GM21786 (cell line): ENCODE results near the gene FBXW7.

Experiments
- ATAC-seq: cut with Tn5 transposase; IDR thresholded peaks from one replicate; pipeline ENCODE4 v1.9.1; 2021; ENCODE audit not compliant: unreplicated experiment

Gene FBXW7

GRCh38 chr4:152296386-152296785 is 239.5 kb downstream of the FBXW7 start:
- no peak for ATAC-seq

DNA sequence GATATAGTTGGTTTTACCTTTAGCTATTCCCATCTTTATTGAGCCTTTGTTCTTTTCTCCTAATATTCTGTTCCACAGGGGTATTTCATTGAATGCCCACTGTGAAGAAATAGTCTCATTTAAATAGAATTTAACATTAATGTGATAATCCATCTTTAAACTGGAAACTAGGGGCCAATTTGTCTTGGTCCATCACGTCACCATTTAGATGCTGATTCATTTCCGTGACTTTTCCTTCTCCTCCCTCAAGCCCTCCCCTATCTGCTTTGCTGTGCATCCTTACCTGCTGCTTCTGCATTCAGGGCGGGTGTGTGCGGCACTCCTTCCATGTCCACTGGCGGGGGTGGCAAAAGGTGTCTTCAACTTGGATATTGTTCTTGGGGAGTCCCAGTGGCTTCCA is 241.1 kb downstream of the FBXW7 start:
- no peak for ATAC-seq

DNA sequence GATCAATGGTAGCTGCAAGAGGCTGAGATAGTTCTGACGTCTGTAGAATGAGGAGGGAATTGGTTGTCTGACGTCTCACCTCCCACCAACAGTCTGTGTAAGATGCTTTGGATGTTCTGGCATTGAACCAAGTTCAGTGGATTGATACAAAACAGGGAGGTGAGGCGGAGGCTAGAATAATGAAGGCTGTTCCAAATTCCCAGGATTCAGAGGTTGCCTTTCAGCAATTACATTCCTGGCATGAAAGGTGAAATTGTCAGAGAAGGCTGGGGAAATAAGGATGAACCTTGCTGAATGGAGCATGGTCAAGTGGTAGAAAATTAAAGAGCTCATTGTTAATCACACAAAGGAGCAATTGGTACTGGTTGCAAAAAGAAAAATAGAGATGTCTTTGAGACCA is 241.6 kb downstream of the FBXW7 start:
- no peak for ATAC-seq

DNA sequence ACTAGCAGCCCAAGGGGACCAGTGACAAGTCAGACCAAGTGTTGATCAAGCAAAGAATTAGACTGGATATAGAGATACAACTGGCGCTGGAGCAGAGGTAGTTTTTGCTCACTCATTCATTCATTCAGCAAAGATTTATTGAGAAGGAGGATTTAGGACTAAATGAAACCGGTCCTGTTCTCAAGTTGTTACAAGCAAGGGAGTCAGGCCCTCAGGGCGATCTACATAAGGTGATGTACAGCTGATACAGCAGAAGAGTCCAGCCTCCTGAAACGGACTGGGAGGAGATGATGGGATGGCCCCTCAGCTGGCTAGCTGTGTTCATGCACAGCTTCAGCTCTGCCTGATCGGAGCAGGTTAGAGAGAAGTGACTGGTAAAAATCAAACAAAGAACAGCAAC is 242.4 kb downstream of the FBXW7 start:
- no peak for ATAC-seq

DNA sequence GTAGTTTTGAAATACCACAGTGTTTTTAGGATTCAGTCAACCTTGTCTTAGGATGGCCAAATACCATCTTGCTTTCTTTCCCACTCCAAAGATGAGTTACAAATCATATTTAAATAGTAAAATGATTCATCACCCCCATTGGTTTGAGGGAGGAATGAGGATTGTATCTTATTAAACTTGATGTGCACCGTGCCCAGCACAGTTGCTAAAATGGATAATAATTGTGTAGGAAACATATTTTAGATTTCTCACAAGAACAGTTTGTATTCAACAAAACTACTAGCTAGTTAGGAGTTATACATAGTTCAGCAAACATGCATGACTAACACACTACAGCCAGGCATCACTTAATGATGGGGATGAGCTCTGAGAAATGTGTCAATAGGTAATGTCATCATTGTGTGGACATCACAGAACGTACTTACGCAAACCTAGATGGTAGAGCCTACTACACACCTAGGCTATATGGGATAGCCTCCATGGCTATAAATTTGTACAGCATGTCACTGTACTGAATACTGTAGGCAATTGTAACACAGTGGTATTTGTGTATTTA is 245.4 kb downstream of the FBXW7 start:
- ATAC-seq = no peak

GRCh38 chr4:152289941-152290340 is 246.0 kb downstream of the FBXW7 start:
- no peak for ATAC-seq

GRCh38 chr4:152289541-152289940 is 246.4 kb downstream of the FBXW7 start:
- ATAC-seq = no peak

DNA sequence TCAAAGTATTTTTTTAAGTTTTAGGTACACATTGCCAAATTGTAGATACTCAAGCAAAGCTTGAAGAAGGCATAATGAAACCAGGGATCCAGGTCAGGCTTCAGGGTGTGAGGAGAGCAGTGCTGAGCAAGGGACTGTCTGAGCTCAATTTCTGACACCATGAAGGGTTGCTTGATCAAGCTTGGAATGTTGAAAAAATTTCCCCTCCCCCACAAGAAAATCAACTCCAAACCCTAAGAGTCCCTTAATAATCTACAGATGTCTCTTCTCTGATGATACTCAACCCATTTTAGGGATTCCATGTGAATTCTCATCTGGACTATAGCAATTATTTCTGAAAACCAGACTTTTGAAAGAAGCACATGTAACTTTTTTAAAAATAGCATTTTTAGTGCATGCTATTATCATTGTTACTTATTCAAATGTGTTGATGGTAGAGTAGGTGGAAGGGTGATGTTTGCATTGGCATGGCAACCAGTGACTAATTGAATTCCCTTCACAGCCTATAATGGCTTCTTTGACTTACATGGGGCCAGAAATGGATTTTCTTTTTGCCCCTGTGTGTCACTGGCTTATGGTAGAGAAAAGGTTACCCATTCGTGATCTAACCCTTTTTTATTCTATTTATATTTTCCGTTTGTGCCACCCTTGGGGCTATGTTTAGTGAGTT is 252.0 kb downstream of the FBXW7 start:
- ATAC-seq = no peak

DNA sequence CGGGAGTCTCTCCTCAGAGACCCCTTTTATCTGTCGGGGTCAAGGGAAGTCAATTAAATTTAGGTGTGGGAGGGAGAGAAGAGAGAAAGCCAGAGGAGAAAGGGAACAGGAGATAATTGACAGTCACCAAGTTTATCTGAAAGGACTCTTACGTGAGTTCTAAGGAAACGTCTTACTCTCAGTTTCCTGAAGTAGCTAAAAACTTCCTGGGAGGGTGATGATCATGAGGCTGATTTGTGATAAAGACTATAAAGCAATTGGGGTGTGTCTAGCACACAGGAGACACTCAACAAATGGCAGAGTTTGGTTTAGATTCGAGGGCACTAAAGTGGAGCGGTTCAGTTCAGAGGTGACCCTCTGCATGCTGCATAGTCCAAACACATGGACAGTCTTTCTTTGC is 254.1 kb downstream of the FBXW7 start:
- no peak for ATAC-seq

DNA sequence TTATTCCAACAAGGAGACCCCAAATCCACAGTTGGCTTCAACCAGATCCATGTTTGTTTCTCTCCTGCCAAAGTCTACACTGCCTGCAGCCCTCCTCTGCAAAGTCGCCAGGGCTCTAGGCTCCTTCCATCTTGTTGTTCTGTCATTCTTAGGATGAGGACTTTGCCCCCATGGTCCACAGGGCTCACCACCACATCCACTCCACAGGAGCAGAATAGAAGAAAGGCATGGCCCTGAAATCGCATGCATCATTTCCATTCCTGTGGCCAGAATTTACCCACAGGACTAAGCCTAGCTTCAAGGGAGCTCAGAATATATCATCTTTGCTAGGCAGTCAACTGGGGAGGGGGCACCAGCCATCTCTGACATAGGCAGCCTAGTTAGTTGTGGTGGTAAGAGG is 254.7 kb downstream of the FBXW7 start:
- no peak for ATAC-seq

- no peak for ATAC-seq
These were observed 256.7 kb downstream of the FBXW7 start for GRCh38 chr4:152279234-152279566.

DNA sequence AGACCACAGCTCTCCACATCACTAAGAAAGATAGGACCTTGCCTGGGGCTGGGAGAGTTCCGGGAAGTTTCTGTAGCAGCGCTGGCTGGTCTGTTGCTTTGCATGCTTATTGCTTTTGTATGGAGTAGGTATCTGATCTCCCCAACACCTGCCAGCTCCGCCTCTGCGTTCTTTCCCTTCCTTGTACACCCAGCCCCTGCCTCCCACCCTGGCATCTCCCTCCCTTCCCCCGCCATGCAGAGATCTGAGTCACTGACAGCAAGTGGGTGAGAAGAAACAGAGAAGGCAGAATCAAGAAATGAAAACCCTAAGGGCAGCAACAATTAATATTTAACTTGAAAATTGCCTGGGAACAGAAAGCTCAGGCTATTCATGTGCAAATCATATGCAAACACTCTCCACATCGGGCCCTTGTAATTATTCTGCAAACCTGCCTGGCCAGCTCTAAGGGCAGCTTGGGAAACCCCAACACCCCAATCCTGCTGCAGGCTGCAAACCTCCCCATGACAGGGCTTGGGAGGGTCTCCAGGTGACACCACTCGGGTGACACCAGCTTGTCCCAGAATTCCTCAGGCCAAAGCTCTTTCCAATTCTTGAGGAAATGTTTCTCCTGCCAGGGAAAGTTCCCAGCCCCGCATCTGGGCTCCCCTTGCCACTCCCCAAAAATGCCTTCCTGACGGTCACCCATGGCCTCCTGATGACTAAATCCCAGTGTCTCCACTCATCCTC is 257.2 kb downstream of the FBXW7 start:
- ATAC-seq = peak; percentile 57

- peak; percentile 29 for ATAC-seq
These were observed 257.8 kb downstream of the FBXW7 start for GRCh38 chr4:152278172-152278504.

GRCh38 chr4:152277333-152277732 is 258.6 kb downstream of the FBXW7 start:
- no peak for ATAC-seq

GRCh38 chr4:152273343-152273742 is 262.5 kb downstream of the FBXW7 start:
- no peak for ATAC-seq
